H1 (cell line): ENCODE measurements around the gene SPPL3. TPM values are rescaled to one million over a fixed set of nuclear protein-coding genes. Genes with fewer than 3 reads are reported as not detected.

Experiments
- ASH2L ChIP-seq: fragments of 200-600, 300-600 bp; sonication (generic); IDR thresholded peaks from one replicate; pipeline ENCODE4 v1.7.1; 2017; ENCODE audit warnings: low read length
- ATF2 ChIP-seq: IDR thresholded peaks from 2 replicates; pipeline ENCODE4 v1.6.1; 2012; ENCODE audit warnings: low read length, inconsistent platforms
- CBX5 ChIP-seq: fragments of 300-800, 300-1000 bp; sonication (generic); IDR thresholded peaks from 2 replicates; pipeline ENCODE4 v1.7.1; 2016; ENCODE audit warnings: antibody characterized with exemption, low read length, low read depth
- CHD7 ChIP-seq: fragments of 300-600 bp; sonication (generic); IDR thresholded peaks from 2 replicates; pipeline ENCODE4 v1.7.1; 2012; ENCODE audit warnings: low read length, moderate library complexity, mild to moderate bottlenecking, inconsistent platforms; ENCODE audit not compliant: insufficient replicate concordance
- CREB1 ChIP-seq: IDR thresholded peaks from 2 replicates; pipeline ENCODE4 v1.6.1; 2012; ENCODE audit warnings: inconsistent platforms
- EP300 ChIP-seq, 2 experiments: IDR thresholded peaks; 1 replicate in 1 of 2; 2 replicates in 1 of 2; pipeline ENCODE4 v1.6.1; 2011 to 2012; ENCODE audit warnings: low read depth in 2 of 2, low read length in 2 of 2, mild to moderate bottlenecking in 2 of 2, borderline replicate concordance in 1 of 2, inconsistent platforms in 1 of 2, moderate library complexity in 1 of 2
- RNF2 ChIP-seq: fragments of 200-900, 300-1000 bp; sonication (generic); IDR thresholded peaks from 2 replicates; pipeline ENCODE4 v1.7.1; 2016; ENCODE audit warnings: borderline replicate concordance, low read depth, mild to moderate bottlenecking, antibody characterized with exemption, low read length; ENCODE audit not compliant: poor library complexity, severe bottlenecking; ENCODE audit errors: missing control alignments
- SP1 ChIP-seq: IDR thresholded peaks from 2 replicates; pipeline ENCODE4 v1.6.1; 2011; ENCODE audit warnings: low read depth, low read length
- ZNF274 ChIP-seq: IDR thresholded peaks from 2 replicates; pipeline ENCODE4 v1.7.0; 2012; ENCODE audit warnings: low read length, borderline replicate concordance; ENCODE audit errors: extremely low read depth
- polyA plus RNA-seq, 7 experiments: library from polyadenylated mRNA; depleted of rRNA in 3 of 7; stranded (reverse) in 5 of 7; unstranded in 2 of 7; fragments of >200 nt in 5 of 7; fragments of 200-250 nt in 2 of 7; gene quantifications; 1 replicate in 5 of 7; 2 replicates in 1 of 7; 4 replicates in 1 of 7; pipeline versions ENCODE4 v1.2.1 to v1.2.3, GENCODE V29; 2011 to 2013; ENCODE audit warnings: missing spikeins in 2 of 7, mixed read lengths in 2 of 7
- total RNA-seq: library from RNA; stranded (reverse); fragmentation: NEBNext Ultra II Directional; extraction: Animal tissue kit (Norgen Biotek cat#: 25700); gene quantifications from 2 replicates; pipeline ENCODE4 v1.2.1, GENCODE V29; 2021

The SPPL3 gene
- total and polyA plus RNA-seq, 2 of the 8 experiments (the other 6 are each of a cell fraction or from before 2014, with no cell fraction given), result 27.3 to 48.4 TPM

GRCh38 chr12:120712610-120713009 lies 191.5 kb downstream of the SPPL3 start (continued):
- TF ChIP-seq CHD7 (no peak), CREB1 (no peak), ZNF274 (no peak), RNF2 (no peak), ASH2L (no peak), ATF2 (no peak), CBX5 (no peak), EP300 (IDR thresholded peaks at IDR 0.05; ENCODE audit: borderline replicate concordance in 1 of 2, low read depth in 2 of 2, low read length in 2 of 2) (no peak), SP1 (no peak)
